Spleen (tissue), 11 donors: ENCODE measurements around the gene APBB2. TPM values are rescaled to one million over a fixed set of nuclear protein-coding genes. Genes with fewer than 3 reads are reported as not detected.
A peak's percentile ranks its signal among the peaks of the same experiment; 100 is the strongest.

Source experiments
- DNase-seq: peaks from one replicate; pipeline ENCODE4 v3.0.0-alpha.2; 2020
- H3K27ac ChIP-seq, 8 donors: fragments of 200-600 bp; sonication (generic) in 7 of 8; 1 replicate in 4 of 8; 2 replicates in 4 of 8; pipeline versions ENCODE4 v1.5.0 to v1.8.0; 2016 to 2021; ENCODE audit warnings: inconsistent platforms in 4 of 8, mild to moderate bottlenecking in 4 of 8, moderate library complexity in 1 of 8
- H3K27me3 ChIP-seq, 7 donors: fragments of 200-600 bp; sonication (generic) in 6 of 7; replicated peaks in 1 of 7; 1 replicate in 4 of 7; 2 replicates in 3 of 7; pipeline versions ENCODE4 v1.5.0 to v1.8.0; 2016 to 2021; ENCODE audit warnings: inconsistent platforms in 3 of 7, mild to moderate bottlenecking in 1 of 7
- H3K36me3 ChIP-seq, 6 donors: fragments of 200-600 bp; sonication (generic) in 5 of 6; 1 replicate in 4 of 6; 2 replicates in 2 of 6; pipeline versions ENCODE4 v1.5.0 to v1.8.0; 2016 to 2021; ENCODE audit warnings: inconsistent platforms in 2 of 6
- H3K4me1 ChIP-seq, 6 donors: fragments of 200-600 bp; sonication (generic) in 5 of 6; 1 replicate in 3 of 6; 2 replicates in 3 of 6; pipeline versions ENCODE4 v1.5.0 to v1.8.0; 2016 to 2021; ENCODE audit warnings: inconsistent platforms in 3 of 6
- H3K4me3 ChIP-seq, 8 donors: fragments of 200-600 bp; sonication (generic) in 7 of 8; 1 replicate in 4 of 8; 2 replicates in 4 of 8; pipeline versions ENCODE4 v1.5.0 to v1.8.0; 2016 to 2021; ENCODE audit warnings: inconsistent platforms in 4 of 8, mild to moderate bottlenecking in 4 of 8, moderate library complexity in 2 of 8
- H3K9me3 ChIP-seq, 8 donors: fragments of 200-600 bp; sonication (generic) in 7 of 8; 1 replicate in 4 of 8; 2 replicates in 4 of 8; pipeline versions ENCODE4 v1.5.0 to v1.8.0; 2016 to 2021; ENCODE audit warnings: inconsistent platforms in 4 of 8
- CTCF ChIP-seq, 11 experiments: fragments of 200-600 bp in 7 of 11; fragments of 450-650 bp in 4 of 11; sonication (generic) in 4 of 11; IDR thresholded peaks in 8 of 11; conservative IDR thresholded peaks in 3 of 11; 1 replicate in 7 of 11; 2 replicates in 4 of 11; pipeline versions ENCODE4 v1.4.0 to v1.8.0; 2016 to 2021; ENCODE audit warnings: antibody characterized with exemption in 11 of 11, inconsistent platforms in 4 of 11, mild to moderate bottlenecking in 1 of 11
- POLR2A ChIP-seq, 3 donors: fragments of 450-650 bp; IDR thresholded peaks; one replicate each; pipeline ENCODE4 v1.5.1; 2017; ENCODE audit warnings: antibody characterized with exemption in 3 of 3, mild to moderate bottlenecking in 1 of 3
- POLR2AphosphoS5 ChIP-seq, 3 donors: sonication (generic); formaldehyde crosslinking; IDR thresholded peaks; one replicate each; pipeline ENCODE4 v1.5.1; 2017; ENCODE audit warnings: antibody characterized with exemption in 3 of 3
- WGBS, 5 donors: extraction: QIAGEN DNeasy Blood & Tissue Kit in 3 of 5; methylation state at CpG; one replicate each; pipeline versions ENCODE4 v1.1.5 to v1.1.7; 2013 to 2018; 5-methylcytosine and 5-hydroxymethylcytosine counted together
- intact Hi-C: fragments of 100-400 bp; cut with DNase I; formaldehyde crosslinking; loops from one replicate; pipeline ENCODE4 v1.15.0; 2023; ENCODE audit warnings: low total_unique reads
- polyA plus RNA-seq, 3 donors: library from polyadenylated mRNA; stranded (reverse); fragments of 200-250 nt; gene quantifications; one replicate each; pipeline ENCODE4 v1.2.1, GENCODE V29; 2013
- total RNA-seq, 7 donors: library from RNA; depleted of rRNA in 3 of 7; stranded (reverse); fragments of >200 nt in 3 of 7; fragmentation: NEBNext Ultra II Directional in 4 of 7; extraction: Animal tissue kit (Norgen Biotek cat#: 25700) in 4 of 7; gene quantifications; one replicate each; pipeline versions ENCODE4 v1.1.0 to v1.2.1, GENCODE V29; 2016 to 2021
- donor health status: healthy with polysubstance abuse.
- donor health status: DM: no; HTN: no; CAD: no; lungs with moderate emphysema.
- donor health status: DM: no; HTN: no; CAD: no.
- donor health status: Bipolar disorder and iron deficiency.
- donor health status: healthy.
- donor health status: DM: no; HTN: no; CAD: no.
- donor health status: DM: yes; HTN: yes; CAD: no.

The APBB2 gene
- total and polyA plus RNA-seq, 10 donors = 4.0 to 115 (median 76.7) TPM

GRCh38 chr4:41158274-41158673 is 56.1 kb downstream of the APBB2 start:
- no peaks in the 10 kb centered on the region for H3K36me3 ChIP-seq
- intact Hi-C loops = no loop called here
- no peaks in the 10 kb centered on the region for H3K9me3 ChIP-seq
- WGBS, 5 donors = 70 to 88% (median 79%) methylated on average over 1 of the region's 1 CpG
- no peak for TF ChIP-seq POLR2AphosphoS5 (IDR thresholded peaks at IDR 0.05)
- TF ChIP-seq CTCF (IDR thresholded peaks at IDR 0.05 in 8 of 11, conservative IDR thresholded peaks at IDR 0.05 in 3 of 11) = no peak
- no peak for TF ChIP-seq POLR2A (IDR thresholded peaks at IDR 0.05)
- peaks cover 0 to 17% (median 8%) of the 10 kb centered on the region in 6 donors for H3K4me1 ChIP-seq
- no peaks in the 10 kb centered on the region for H3K27me3 ChIP-seq
- no peak for DNase-seq
- H3K4me3 ChIP-seq = no peak overlapping the region
- H3K27ac ChIP-seq = no peak overlapping the region

GRCh38 chr4:41157009-41157408 is 57.3 kb downstream of the APBB2 start:
- Histone ChIP-seq H3K27me3 (no peaks in the 10 kb centered on the region), H3K4me3 (no peak overlapping the region), H3K9me3 (no peaks in the 10 kb centered on the region), H3K36me3 (no peaks in the 10 kb centered on the region), H3K4me1 (peaks cover 0 to 17% (median 8%) of the 10 kb centered on the region in 6 donors), H3K27ac (peak overlapping the region in 1 of 8 donors; percentile 73)
- intact Hi-C loops = no loop called here
- no peak for DNase-seq
- 86 to 95% (median 91%) methylated on average over 6 of the region's 6 CpGs for WGBS, 5 donors
- TF ChIP-seq POLR2AphosphoS5 (IDR thresholded peaks at IDR 0.05) = no peak
- no peak for TF ChIP-seq CTCF (IDR thresholded peaks at IDR 0.05 in 8 of 11, conservative IDR thresholded peaks at IDR 0.05 in 3 of 11)
- no peak for TF ChIP-seq POLR2A (IDR thresholded peaks at IDR 0.05)

- intact Hi-C loops = no loop called here
- 76 to 86% (median 83%) methylated on average over 10 of the region's 10 CpGs for WGBS, 5 donors
Measured at GRCh38 chr4:41156574-41156973, 57.8 kb downstream of the APBB2 start.

More at GRCh38 chr4:41156574-41156973, 57.8 kb downstream of the APBB2 start:
- no peaks in the 10 kb centered on the region for H3K27me3 ChIP-seq
- H3K9me3 ChIP-seq = no peaks in the 10 kb centered on the region
- H3K27ac ChIP-seq = peak overlapping the region in 2 of 8 donors; percentile 2 to 73
- no peaks in the 10 kb centered on the region for H3K36me3 ChIP-seq
- TF ChIP-seq CTCF (IDR thresholded peaks at IDR 0.05 in 8 of 11, conservative IDR thresholded peaks at IDR 0.05 in 3 of 11) = no peak
- TF ChIP-seq POLR2AphosphoS5 (IDR thresholded peaks at IDR 0.05) = no peak
- no peak for TF ChIP-seq POLR2A (IDR thresholded peaks at IDR 0.05)
- DNase-seq = no peak
- peaks cover 0 to 17% (median 8%) of the 10 kb centered on the region in 6 donors for H3K4me1 ChIP-seq
- H3K4me3 ChIP-seq = no peak overlapping the region
